ENCODE results near the gene MST1R. TPM values are rescaled to one million over a fixed set of nuclear protein-coding genes. Genes with fewer than 3 reads are reported as not detected.

Gene MST1R
- total and polyA plus RNA-seq, 2 donors (not counting 3 experiments of a cell fraction or from before 2014, with no cell fraction given) = 0.93 to 2.4 TPM

GRCh38 chr3:49869525-49870126 is 34.0 kb downstream of the MST1R start, which contains the start of gene CAMKV:
Gene CAMKV (minus strand): TSS chr3:49869906. CDS start chr3:49862388, 7,518 bp downstream.
- H3K9me3 ChIP-seq (replicated peaks; ENCODE audit: control insufficient read depth, insufficient read depth, low read length) = no peaks in the 10 kb centered on the region
- intact Hi-C loops (cut with micrococcal nuclease) = no loop called here
- TF ChIP-seq POLR2A (IDR thresholded peaks at IDR 0.05; ENCODE audit: low read depth, low read length) (no peak), POLR2AphosphoS5 (IDR thresholded peaks at IDR 0.05; ENCODE audit: insufficient read depth, low read depth, low read length) (no peak), FOS (IDR thresholded peaks at IDR 0.05; ENCODE audit: borderline replicate concordance, insufficient read depth, low read length) (no peak), JUN (IDR thresholded peaks at IDR 0.05; ENCODE audit: borderline replicate concordance, insufficient read depth, insufficient read length, low read depth) (no peak), MYC (IDR thresholded peaks at IDR 0.05; ENCODE audit: low read depth, low read length) (no peak), MAX (IDR thresholded peaks at IDR 0.05; ENCODE audit: insufficient read depth, insufficient read length) (no peak), GATA2 (IDR thresholded peaks at IDR 0.05; ENCODE audit: insufficient read depth, insufficient read length, low read depth, low read length) (no peak), EZH2 (IDR thresholded peaks at IDR 0.05; ENCODE audit: borderline replicate concordance, low read depth, low read length, severe bottlenecking) (no peak), CTCF (IDR thresholded peaks at IDR 0.05; ENCODE audit: extremely low read depth in 1 of 2, insufficient read depth in 1 of 2, low read depth in 1 of 2, low read length in 2 of 2) (no peak)
- peak within 1 kb of the TSS; percentile 6 for H3K4me2 ChIP-seq (ENCODE audit: insufficient read depth, low read length)
- H3K36me3 ChIP-seq (ENCODE audit: control insufficient read depth in 2 of 2, extremely low read depth in 1 of 2, insufficient read depth in 2 of 2, low read length in 2 of 2) = no peaks in the 10 kb centered on the region
- peaks cover 30 to 31% of the 10 kb centered on the region in 2 experiments for H3K27me3 ChIP-seq (ENCODE audit: control insufficient read depth in 2 of 2, insufficient read depth in 2 of 2, low read length in 2 of 2)
- no peaks in the 10 kb centered on the region for H3K4me1 ChIP-seq (ENCODE audit: control insufficient read depth, extremely low read depth, insufficient read depth, low read length)
- dilution Hi-C loops (cut with MboI; ENCODE audit: extremely low pct_ligation_motif_present, low sequenced_read_pairs) = no loop called here
- CTCF ChIA-PET = no interaction called here
- no peaks in the 10 kb centered on the region for H3K9me1 ChIP-seq (replicated peaks; ENCODE audit: control insufficient read depth, extremely low read depth, insufficient read depth, low read length)
- no TSS peak for BruUV-seq (replicated peaks)
- H3K9ac ChIP-seq (replicated peaks; ENCODE audit: extremely low read depth, insufficient read depth, low read length) = no peak within 1 kb of the TSS
- H4K20me1 ChIP-seq (replicated peaks; ENCODE audit: control insufficient read depth, extremely low read depth, insufficient read depth, low read length) = no peaks in the 10 kb centered on the region
- POLR2A ChIA-PET = no interaction called here
- H3K79me2 ChIP-seq (ENCODE audit: control insufficient read depth, insufficient read depth, low read length) = no peaks in the 10 kb centered on the region
- H3K4me3 ChIP-seq (replicated peaks in 1 of 3; ENCODE audit: insufficient read depth in 1 of 3, low read depth in 1 of 3, low read length in 3 of 3) = peak within 1 kb of the TSS in 1 of 3 experiments; percentile 2
- no peak for FAIRE-seq
- no peak for DNase-seq (ENCODE audit: low read depth, low spot score)
- H2AFZ ChIP-seq (ENCODE audit: low read depth, low read length) = no peak within 1 kb of the TSS
- H3K27ac ChIP-seq (ENCODE audit: insufficient read depth, low read depth, low read length) = no peak within 1 kb of the TSS
